GM18505 (cell line): ENCODE data around the gene THBS3.
A peak's percentile ranks its signal among the peaks of the same experiment; 100 is the strongest.
"Not testable (repeated sequence)": the region's sequence is repeated elsewhere in the genome, so short reads cannot be mapped to it uniquely, and the experiment has no call there.

Experiments
- ATAC-seq: cut with Tn5 transposase; IDR thresholded peaks from one replicate; pipeline ENCODE4 v1.9.1; 2021; ENCODE audit not compliant: unreplicated experiment
- POLR2A ChIP-seq: IDR thresholded peaks from 4 replicates; pipeline ENCODE4 v1.6.1; 2011; ENCODE audit warnings: borderline replicate concordance; ENCODE audit not compliant: insufficient read depth, insufficient read length; ENCODE audit errors: extremely low read depth

Gene THBS3

GRCh38 chr1:155206891-155207805 is 549 bp downstream of the THBS3 start:
- TF ChIP-seq POLR2A: peak; percentile 28

GRCh38 chr1:155205969-155206593 is 1.6 kb downstream of the THBS3 start:
- no peak for TF ChIP-seq POLR2A
- ATAC-seq: no peak

More at GRCh38 chr1:155206891-155207805, 549 bp downstream of the THBS3 start:
- no peak for ATAC-seq

DNA sequence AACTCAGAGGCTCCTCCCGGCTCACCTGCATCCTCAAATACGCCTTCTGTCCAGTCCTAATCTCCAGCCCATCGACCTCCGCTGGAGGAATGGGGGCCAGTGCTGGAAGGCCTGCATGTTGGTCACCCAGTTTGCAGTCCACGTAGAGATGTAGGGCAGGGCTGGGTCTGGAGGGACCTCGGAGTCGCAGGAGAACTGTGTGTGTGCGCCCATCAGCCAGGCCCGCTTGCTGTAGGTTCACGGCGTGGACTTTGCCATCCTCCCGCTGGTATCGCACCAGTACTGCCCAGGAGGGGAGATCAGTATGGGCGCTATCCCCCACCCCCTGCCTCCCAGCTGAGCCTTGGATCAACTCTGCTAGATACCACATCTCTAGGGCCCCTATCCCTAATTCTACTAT is 2.7 kb downstream of the THBS3 start:
- no peak for TF ChIP-seq POLR2A
- no peak for ATAC-seq

GRCh38 chr1:155202731-155203515 is 4.8 kb downstream of the THBS3 start:
- TF ChIP-seq POLR2A: no peak
- no peak for ATAC-seq

- no peak for ATAC-seq
- TF ChIP-seq POLR2A: no peak
Observed at GRCh38 chr1:155202198-155202597, 5.5 kb downstream of the THBS3 start.

DNA sequence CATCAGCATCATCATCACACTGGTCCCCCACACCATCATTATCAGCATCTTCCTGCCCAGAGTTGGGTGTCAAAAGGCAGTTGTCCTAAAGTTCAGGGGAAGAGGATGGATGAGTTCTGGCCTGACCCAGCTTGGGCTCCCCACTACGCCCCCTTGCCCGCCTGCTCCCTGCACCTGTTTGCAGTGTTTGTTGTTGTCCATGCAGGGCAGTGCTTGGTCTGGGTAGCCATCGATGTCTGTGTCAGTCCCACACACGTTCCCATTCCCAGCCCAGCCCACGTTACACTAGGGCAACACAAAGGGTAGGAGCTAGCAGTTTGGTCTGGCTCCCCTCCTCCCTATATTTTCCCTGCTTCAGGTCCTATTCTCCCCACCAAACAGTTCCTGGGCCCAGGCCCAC is 6.8 kb downstream of the THBS3 start:
- ATAC-seq: no peak
- TF ChIP-seq POLR2A: no peak

DNA sequence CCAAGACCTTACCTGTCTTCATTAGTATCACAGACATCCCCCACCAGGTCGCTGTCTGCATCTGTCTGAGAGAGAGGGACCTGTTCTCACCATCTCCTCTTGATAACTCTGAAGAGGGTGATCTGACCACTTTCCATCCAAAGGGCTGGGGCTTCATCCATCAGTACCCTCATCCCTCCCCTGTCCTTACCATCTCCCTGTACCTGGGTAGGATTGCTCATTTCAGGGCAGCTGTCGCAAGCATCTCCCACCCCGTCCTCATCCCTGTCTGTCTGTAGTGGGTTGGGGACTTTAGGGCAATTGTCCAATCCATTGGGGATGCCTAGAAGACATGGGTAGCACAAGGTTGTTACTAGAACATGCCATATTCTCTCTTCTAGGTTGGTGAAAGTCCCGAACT is 7.9 kb downstream of the THBS3 start:
- TF ChIP-seq POLR2A: no peak
- no peak for ATAC-seq

GRCh38 chr1:155198547-155198906 is 9.2 kb downstream of the THBS3 start:
- no peak for ATAC-seq
- TF ChIP-seq POLR2A: no peak

- ATAC-seq: no peak
Observed at GRCh38 chr1:155197901-155198546, 9.7 kb downstream of the THBS3 start.

DNA sequence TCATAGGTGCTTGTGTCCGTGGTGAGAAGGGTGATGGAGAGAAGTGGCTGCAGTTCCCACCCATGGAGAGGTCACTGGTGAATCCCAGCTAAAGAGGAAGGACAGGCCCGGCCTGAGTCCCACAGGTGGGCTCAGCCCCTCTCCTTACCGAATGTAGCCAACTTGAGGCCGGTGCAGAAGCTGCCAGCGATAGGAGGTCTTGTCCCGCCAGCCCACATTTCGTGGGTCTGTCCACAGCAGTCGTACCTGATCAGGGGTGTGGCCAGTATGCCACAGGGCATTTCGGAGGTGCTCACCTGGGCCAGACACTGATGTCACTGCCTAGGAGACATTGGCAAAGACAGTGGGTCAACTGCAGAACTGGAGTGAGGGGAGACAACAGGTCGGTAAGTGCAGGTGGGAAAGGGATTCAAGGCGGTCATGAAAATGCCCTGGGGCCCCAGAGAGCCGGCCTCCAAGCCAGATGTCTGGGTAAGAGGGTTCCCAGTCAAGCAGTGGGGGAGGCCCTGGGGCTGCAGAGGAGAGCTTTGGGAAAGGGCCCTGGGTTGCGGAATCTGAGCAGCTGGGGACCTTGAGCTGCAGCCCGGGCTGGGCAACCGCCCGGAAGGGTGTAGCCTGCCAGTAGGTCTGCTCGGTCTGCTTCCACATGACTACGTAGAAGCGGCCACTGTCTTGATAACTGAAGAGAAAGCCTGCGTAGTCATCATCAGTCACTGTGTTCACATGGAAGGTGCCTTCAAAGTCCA is 10.6 kb downstream of the THBS3 start:
- no peak for TF ChIP-seq POLR2A
- ATAC-seq: no peak

More at GRCh38 chr1:155197901-155198546, 9.7 kb downstream of the THBS3 start:
- TF ChIP-seq POLR2A: no peak

- ATAC-seq: no peak
- TF ChIP-seq POLR2A: no peak
Observed at GRCh38 chr1:155196103-155196892, 11.4 kb downstream of the THBS3 start.

GRCh38 chr1:155195201-155196102 is 12.2 kb downstream of the THBS3 start:
- no peak for ATAC-seq
- no peak for TF ChIP-seq POLR2A

GRCh38 chr1:155193991-155194240 is 13.8 kb downstream of the THBS3 start:
- not testable (repeated sequence) for ATAC-seq
